Muscle of leg (tissue), 11 donors: ENCODE measurements around the gene FIGN. TPM values are rescaled to one million over a fixed set of nuclear protein-coding genes. Genes with fewer than 3 reads are reported as not detected.

Source experiments
- DNase-seq: peaks from one replicate; pipeline ENCODE4 v3.0.0; 2013
- H3K27ac ChIP-seq: one replicate; pipeline ENCODE4 v1.5.1; 2013; ENCODE audit warnings: mild to moderate bottlenecking, low read length, control low read depth
- H3K27me3 ChIP-seq: one replicate; pipeline ENCODE4 v1.6.1; 2013; ENCODE audit warnings: low read length; ENCODE audit not compliant: control insufficient read depth, insufficient read depth
- H3K36me3 ChIP-seq: one replicate; pipeline ENCODE4 v1.6.1; 2013; ENCODE audit warnings: low read length; ENCODE audit not compliant: control insufficient read depth, insufficient read depth
- H3K4me1 ChIP-seq: one replicate; pipeline ENCODE4 v1.6.1; 2013; ENCODE audit warnings: low read length; ENCODE audit not compliant: control insufficient read depth, insufficient read depth
- H3K4me3 ChIP-seq: one replicate; pipeline ENCODE4 v1.5.1; 2013; ENCODE audit warnings: low read length, control low read depth
- H3K9me3 ChIP-seq: replicated peaks from 2 replicates; pipeline ENCODE4 v1.6.1; 2013; ENCODE audit warnings: low read depth, low read length; ENCODE audit not compliant: control insufficient read depth
- WGBS: methylation state at CpG from one replicate; pipeline ENCODE4 v1.1.5; 2013; ENCODE audit warnings: missing lambda C conversion rate; ENCODE audit not compliant: insufficient coverage; 5-methylcytosine and 5-hydroxymethylcytosine counted together
- polyA plus RNA-seq, 8 donors: library from polyadenylated mRNA; unstranded; fragments of 120-200 nt; gene quantifications; one replicate each; pipeline versions ENCODE4 v1.2.1 to v1.2.3, GENCODE V29; 2013; ENCODE audit warnings: inconsistent platforms in 1 of 8, low replicate concordance in 1 of 8; ENCODE audit not compliant: insufficient read length in 8 of 8, insufficient read depth in 1 of 8
- total RNA-seq: library from RNA; stranded (reverse); fragments of 120-200 nt; gene quantifications from one replicate; pipeline ENCODE4 v1.2.4, GENCODE V29; 2013

Gene FIGN
- total and polyA plus RNA-seq, 9 donors, result 0.53 to 2.2 (median 0.95) TPM

GRCh38 chr2:163768881-163769695 lies 33.3 kb upstream of the FIGN start:
- H3K36me3 ChIP-seq, result no peaks in the 10 kb centered on the region
- no peak for DNase-seq
- no peaks in the 10 kb centered on the region for H3K9me3 ChIP-seq
- no peak overlapping the region for H3K27ac ChIP-seq
- 96% methylated on average over 5 of the region's 7 CpGs for WGBS
- H3K27me3 ChIP-seq, result no peaks in the 10 kb centered on the region
- no peaks in the 10 kb centered on the region for H3K4me1 ChIP-seq
- no peak overlapping the region for H3K4me3 ChIP-seq

DNA sequence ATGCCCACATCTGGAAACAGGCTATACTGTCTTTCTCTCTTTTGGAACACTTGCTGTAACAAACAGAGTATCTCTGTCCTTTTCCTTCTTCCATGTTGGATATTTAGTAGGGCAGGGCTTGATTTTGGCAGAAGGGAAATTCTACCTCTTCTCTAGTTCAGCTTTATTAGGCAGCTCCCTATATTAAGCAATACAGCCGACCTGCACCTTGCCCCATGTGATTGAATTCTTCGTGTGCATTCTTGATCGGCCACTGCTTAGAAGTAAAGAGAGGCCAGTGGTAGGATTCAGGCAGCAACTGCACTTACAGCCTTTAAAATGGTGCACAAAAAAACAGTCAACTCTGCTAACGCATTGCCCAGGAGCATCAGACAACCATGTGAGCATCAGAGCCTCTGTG lies 31.3 kb upstream of the FIGN start:
- DNase-seq, result no peak
- Histone ChIP-seq H3K36me3 (no peaks in the 10 kb centered on the region), H3K4me3 (no peak overlapping the region), H3K9me3 (no peaks in the 10 kb centered on the region), H3K27ac (no peak overlapping the region), H3K4me1 (no peaks in the 10 kb centered on the region), H3K27me3 (no peaks in the 10 kb centered on the region)
- 100% methylated on average over 2 of the region's 4 CpGs for WGBS

DNA sequence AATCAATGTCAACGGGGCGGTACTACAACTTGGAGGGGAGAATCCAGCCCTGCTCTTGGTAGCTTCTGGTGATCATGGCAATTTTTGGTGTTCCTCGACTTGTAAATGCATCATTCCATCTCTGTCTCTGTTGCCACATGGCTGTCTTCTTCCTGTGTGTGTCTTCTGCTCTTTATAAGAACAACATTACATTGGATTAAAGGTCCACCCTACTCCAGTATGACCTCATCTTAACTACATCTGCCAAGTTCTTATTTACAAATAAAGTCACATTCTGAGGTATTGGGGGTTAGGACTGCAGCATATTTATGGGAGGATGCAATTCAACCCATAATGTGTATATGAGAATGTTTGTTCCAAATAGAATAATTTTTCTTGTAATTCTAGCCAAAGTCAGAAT lies 28.8 kb upstream of the FIGN start:
- no peaks in the 10 kb centered on the region for H3K36me3 ChIP-seq
- no peak overlapping the region for H3K27ac ChIP-seq
- no CpG with 5 or more reads among the region's 3 CpGs for WGBS
- no peaks in the 10 kb centered on the region for H3K4me1 ChIP-seq
- DNase-seq, result no peak
- H3K4me3 ChIP-seq, result no peak overlapping the region
- no peaks in the 10 kb centered on the region for H3K9me3 ChIP-seq
- no peaks in the 10 kb centered on the region for H3K27me3 ChIP-seq

DNA sequence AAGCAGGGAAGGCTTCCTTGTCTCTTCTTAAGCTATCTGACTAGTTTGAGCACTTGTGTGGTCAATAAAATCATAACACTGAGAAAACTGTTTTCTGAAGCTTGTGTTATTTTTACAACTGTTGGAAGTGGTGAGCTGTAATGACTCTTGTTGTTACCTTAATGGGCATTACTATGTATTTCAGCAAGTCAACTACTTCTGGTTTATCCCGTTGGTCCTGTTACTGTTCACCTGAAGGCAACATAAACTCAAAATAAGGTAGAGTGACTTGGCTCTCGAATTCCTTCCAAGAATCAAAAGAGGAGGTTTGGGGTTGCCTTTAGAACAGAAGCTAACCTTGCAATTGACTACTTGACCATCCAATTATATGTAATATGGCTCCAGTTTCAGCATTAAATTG lies 23.2 kb upstream of the FIGN start:
- WGBS, result no CpG with 5 or more reads among the region's 2 CpGs
- H3K36me3 ChIP-seq, result no peaks in the 10 kb centered on the region
- DNase-seq, result no peak
- no peaks in the 10 kb centered on the region for H3K4me1 ChIP-seq
- no peak overlapping the region for H3K27ac ChIP-seq
- H3K27me3 ChIP-seq, result no peaks in the 10 kb centered on the region
- no peak overlapping the region for H3K4me3 ChIP-seq
- H3K9me3 ChIP-seq, result no peaks in the 10 kb centered on the region

DNA sequence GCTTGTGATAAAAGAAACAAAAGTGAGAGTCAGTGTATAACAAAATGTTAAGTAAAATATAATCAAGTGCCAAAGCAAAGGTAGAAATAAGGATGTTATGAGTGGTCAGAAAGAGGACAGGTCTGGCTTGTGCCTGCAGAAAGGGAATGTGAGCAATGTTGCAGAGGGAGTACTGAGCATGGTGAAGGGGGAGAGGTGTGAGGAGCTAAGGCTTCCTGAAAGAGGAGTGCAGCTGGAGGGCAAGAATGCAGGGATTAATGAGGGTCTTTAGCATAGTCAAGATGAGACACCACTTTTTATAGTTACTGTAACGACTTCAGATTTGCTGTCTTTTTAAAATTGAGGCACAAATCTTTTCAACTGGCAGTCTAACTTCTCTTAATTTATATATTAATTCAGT lies 22.0 kb upstream of the FIGN start:
- WGBS, result no CpG with 5 or more reads among the region's 1 CpG
- Histone ChIP-seq H3K4me1 (no peaks in the 10 kb centered on the region), H3K27ac (no peak overlapping the region), H3K27me3 (no peaks in the 10 kb centered on the region), H3K9me3 (no peaks in the 10 kb centered on the region), H3K36me3 (no peaks in the 10 kb centered on the region), H3K4me3 (no peak overlapping the region)
- DNase-seq, result no peak

- WGBS, result 76% methylated on average over 2 of the region's 4 CpGs
- no peaks in the 10 kb centered on the region for H3K36me3 ChIP-seq
- H3K9me3 ChIP-seq, result no peaks in the 10 kb centered on the region
- H3K27me3 ChIP-seq, result no peaks in the 10 kb centered on the region
- no peaks in the 10 kb centered on the region for H3K4me1 ChIP-seq
- no peak for DNase-seq
- H3K27ac ChIP-seq, result no peak overlapping the region
- no peak overlapping the region for H3K4me3 ChIP-seq
Measured at GRCh38 chr2:163756588-163756987, 20.8 kb upstream of the FIGN start.

GRCh38 chr2:163755366-163755765 lies 19.6 kb upstream of the FIGN start:
- DNase-seq, result no peak
- Histone ChIP-seq H3K4me3 (no peak overlapping the region), H3K9me3 (no peaks in the 10 kb centered on the region), H3K4me1 (no peaks in the 10 kb centered on the region), H3K36me3 (no peaks in the 10 kb centered on the region), H3K27me3 (no peaks in the 10 kb centered on the region), H3K27ac (no peak overlapping the region)
- no CpG with 5 or more reads among the region's 2 CpGs for WGBS

- DNase-seq, result no peak
- H3K36me3 ChIP-seq, result no peaks in the 10 kb centered on the region
- no peak overlapping the region for H3K4me3 ChIP-seq
- no peaks in the 10 kb centered on the region for H3K9me3 ChIP-seq
- no peak overlapping the region for H3K27ac ChIP-seq
- no peaks in the 10 kb centered on the region for H3K4me1 ChIP-seq
- no CpG with 5 or more reads among the region's 2 CpGs for WGBS
- H3K27me3 ChIP-seq, result no peaks in the 10 kb centered on the region
Measured at GRCh38 chr2:163753726-163754125, 17.9 kb upstream of the FIGN start.

DNA sequence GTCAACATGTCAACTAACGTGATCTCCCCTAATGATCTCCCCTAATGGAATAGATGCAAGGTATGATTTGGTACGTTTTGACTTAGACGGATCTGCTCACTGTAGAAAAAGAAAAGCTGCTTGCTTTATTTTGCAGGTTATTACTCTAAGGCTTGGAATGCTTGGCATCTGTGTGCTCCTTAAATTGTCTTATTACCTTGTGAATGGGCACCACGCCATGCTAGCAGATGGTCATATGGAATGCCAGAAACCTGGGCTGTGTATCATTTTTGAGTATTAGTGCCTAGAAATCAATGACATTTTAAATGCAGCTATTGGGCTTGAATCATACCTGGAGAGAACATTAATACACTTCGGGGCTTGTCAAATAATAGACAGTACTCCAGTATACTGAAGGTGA lies 16.5 kb upstream of the FIGN start:
- H3K9me3 ChIP-seq, result no peaks in the 10 kb centered on the region
- no peak for DNase-seq
- no peaks in the 10 kb centered on the region for H3K27me3 ChIP-seq
- H3K4me1 ChIP-seq, result no peaks in the 10 kb centered on the region
- H3K36me3 ChIP-seq, result no peaks in the 10 kb centered on the region
- H3K4me3 ChIP-seq, result no peak overlapping the region
- no peak overlapping the region for H3K27ac ChIP-seq
- 61% methylated on average over 3 of the region's 5 CpGs for WGBS

DNA sequence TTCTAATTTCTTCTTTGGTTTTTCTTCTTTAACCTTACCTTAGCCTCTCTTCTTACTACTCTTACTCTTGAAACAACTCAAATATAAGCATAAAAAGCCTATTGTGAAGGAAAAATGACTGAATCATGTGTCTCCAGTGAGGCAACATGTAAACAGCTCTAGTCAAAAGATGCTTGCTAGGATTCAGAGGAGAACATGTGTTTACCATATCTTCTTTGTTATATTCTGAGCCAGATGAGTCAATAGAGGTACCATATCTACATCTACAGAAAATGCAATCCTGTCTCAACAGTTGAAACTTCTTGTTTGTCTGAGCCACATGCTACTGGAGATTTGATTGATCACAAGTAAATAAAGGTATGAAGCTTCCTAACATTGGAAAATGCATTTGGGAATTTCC lies 15.9 kb upstream of the FIGN start:
- Histone ChIP-seq H3K27me3 (no peaks in the 10 kb centered on the region), H3K4me3 (no peak overlapping the region), H3K36me3 (no peaks in the 10 kb centered on the region), H3K9me3 (no peaks in the 10 kb centered on the region), H3K4me1 (no peaks in the 10 kb centered on the region), H3K27ac (no peak overlapping the region)
- DNase-seq, result no peak

GRCh38 chr2:163748420-163748819 lies 12.6 kb upstream of the FIGN start:
- Histone ChIP-seq H3K4me1 (no peaks in the 10 kb centered on the region), H3K36me3 (no peaks in the 10 kb centered on the region), H3K9me3 (no peaks in the 10 kb centered on the region), H3K27me3 (no peaks in the 10 kb centered on the region), H3K4me3 (no peak overlapping the region), H3K27ac (no peak overlapping the region)
- no peak for DNase-seq
